HG03469 (cell line): ENCODE data around the gene SCAF1.

Experiments used
- ATAC-seq: cut with Tn5 transposase; IDR thresholded peaks from one replicate; pipeline ENCODE4 v1.9.1; 2021; ENCODE audit warnings: mild to moderate bottlenecking, moderate library complexity, moderate number of reproducible peaks; ENCODE audit not compliant: unreplicated experiment

Gene SCAF1

DNA sequence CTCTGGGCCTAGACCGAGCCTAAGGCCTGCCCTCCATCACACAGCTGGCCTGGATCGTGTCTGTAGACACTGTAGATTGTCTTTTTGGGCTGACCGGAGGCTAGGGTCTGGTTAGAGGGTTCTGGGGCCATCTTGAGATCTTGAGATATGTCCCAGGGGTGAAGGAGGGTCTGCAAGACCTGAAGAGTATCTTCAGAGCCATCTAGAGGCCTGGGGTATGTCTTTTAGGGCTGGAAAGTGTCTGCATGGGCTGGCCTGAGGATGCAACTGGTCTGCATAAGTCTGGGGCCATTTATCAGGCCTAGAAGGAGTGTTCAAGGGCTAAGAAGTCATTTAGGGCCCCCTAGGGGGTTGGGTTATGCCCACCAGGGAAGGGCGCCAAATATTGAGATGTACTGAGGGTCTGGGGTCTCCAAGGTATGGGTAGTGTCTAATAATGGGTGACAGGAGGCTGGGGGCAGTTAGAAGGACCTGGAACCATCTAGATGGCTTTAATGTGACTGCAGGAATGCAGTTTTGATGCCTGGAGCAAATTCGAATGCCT lies 555 bp downstream of the SCAF1 start:
- no peak for ATAC-seq

GRCh38 chr19:49643466-49643865 lies 1.5 kb downstream of the SCAF1 start:
- no peak for ATAC-seq

DNA sequence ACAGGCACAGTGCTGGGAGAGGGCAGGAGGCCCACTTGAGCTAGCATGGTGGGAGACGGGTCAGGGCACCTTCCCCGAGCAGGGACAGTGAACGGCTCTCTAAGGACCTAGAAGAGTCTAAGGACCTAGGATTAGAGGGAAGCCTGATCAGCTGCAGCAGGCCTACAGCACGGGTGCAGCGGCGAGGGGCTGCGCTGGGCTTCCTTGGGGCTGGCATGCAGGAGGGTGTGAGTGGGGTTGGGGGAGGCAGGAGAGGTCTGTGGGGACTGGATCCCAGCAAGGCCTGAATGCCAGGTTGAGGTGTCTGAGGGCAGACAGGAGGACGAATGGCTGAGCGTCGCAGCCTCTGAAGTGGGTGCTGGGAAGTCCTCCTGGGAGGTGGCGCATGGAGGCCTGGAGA lies 3.6 kb downstream of the SCAF1 start:
- no peak for ATAC-seq

- no peak for ATAC-seq
Measured at GRCh38 chr19:49645995-49646394, 4.0 kb downstream of the SCAF1 start.

GRCh38 chr19:49646586-49646985 lies 4.6 kb downstream of the SCAF1 start:
- ATAC-seq: no peak

DNA sequence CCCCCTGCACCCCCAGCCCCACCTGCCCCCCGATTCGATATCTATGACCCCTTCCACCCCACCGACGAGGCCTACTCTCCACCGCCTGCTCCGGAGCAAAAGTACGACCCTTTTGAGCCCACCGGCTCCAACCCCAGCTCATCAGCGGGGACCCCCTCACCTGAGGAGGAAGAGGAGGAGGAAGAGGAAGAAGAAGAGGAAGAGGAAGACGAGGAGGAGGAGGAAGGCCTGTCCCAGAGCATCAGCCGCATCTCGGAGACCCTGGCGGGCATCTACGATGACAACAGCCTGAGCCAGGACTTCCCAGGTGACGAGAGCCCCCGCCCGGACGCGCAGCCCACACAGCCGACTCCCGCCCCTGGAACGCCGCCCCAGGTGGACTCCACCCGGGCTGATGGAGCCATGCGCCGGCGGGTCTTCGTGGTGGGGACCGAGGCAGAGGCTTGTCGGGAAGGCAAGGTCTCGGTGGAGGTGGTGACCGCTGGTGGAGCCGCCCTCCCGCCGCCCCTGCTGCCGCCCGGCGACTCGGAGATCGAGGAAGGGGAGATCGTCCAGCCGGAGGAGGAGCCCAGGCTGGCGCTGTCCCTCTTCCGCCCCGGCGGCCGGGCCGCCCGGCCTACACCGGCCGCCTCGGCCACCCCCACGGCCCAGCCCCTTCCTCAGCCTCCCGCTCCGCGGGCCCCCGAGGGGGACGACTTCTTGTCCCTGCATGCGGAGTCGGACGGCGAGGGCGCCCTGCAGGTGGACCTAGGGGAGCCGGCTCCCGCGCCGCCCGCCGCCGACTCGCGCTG lies 9.2 kb downstream of the SCAF1 start:
- no peak for ATAC-seq

DNA sequence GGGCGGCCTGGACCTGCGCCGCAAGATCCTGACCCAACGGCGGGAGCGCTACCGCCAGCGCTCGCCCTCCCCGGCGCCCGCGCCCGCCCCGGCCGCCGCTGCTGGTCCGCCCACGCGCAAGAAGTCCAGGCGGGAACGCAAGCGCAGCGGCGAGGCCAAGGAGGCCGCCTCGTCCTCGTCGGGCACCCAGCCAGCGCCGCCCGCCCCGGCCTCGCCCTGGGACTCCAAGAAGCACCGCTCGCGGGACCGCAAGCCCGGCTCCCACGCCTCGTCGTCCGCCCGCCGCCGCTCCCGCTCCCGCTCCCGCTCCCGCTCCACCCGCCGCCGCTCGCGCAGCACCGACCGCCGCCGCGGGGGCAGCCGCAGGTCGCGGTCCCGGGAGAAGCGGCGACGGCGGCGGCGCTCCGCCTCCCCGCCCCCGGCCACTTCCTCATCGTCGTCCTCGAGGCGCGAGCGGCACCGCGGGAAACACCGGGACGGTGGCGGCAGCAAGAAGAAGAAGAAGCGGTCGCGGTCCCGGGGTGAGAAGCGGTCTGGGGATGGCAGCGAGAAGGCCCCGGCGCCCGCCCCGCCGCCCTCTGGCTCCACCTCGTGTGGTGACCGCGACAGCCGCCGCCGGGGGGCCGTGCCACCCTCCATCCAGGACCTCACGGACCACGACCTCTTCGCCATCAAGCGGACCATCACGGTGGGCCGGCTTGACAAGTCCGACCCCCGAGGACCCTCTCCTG lies 10.0 kb downstream of the SCAF1 start:
- ATAC-seq: no peak

DNA sequence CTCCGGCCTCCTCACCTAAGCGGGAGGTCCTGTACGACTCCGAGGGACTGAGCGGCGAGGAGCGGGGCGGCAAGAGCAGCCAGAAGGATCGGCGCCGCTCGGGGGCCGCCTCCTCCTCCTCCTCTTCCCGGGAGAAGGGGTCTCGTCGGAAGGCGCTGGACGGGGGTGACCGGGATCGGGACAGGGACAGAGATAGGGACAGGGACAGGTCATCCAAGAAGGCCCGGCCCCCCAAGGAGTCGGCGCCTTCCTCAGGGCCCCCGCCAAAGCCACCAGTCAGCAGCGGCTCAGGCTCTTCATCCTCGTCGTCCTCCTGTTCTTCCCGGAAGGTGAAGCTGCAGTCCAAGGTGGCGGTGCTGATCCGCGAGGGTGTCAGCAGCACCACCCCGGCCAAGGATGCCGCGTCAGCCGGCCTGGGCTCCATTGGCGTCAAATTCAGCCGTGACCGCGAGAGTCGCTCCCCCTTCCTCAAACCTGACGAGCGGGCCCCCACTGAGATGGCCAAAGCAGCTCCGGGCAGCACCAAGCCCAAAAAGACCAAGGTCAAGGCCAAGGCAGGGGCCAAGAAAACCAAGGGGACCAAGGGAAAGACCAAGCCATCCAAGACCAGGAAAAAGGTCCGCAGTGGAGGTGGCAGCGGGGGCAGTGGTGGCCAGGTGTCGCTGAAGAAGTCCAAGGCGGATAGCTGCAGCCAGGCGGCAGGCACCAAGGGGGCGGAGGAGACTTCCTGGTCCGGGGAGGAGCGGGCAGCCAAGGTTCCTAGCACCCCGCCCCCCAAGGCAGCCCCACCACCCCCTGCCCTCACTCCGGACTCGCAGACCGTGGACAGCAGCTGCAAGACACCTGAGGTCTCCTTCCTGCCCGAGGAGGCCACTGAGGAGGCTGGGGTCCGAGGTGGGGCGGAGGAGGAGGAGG lies 10.8 kb downstream of the SCAF1 start:
- no peak for ATAC-seq

DNA sequence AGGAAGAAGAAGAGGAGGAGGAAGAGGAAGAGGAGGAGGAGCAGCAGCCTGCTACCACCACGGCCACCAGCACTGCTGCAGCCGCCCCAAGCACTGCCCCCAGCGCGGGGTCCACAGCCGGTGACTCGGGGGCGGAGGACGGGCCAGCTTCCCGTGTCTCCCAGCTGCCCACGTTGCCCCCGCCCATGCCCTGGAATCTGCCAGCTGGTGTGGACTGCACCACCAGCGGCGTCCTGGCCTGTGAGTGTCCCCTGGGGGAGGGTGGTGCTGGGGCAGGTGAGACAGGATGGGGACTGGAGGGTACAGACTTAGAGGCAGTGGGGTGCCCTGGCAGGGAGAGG lies 11.4 kb downstream of the SCAF1 start:
- no peak for ATAC-seq

- ATAC-seq: no peak
Measured at GRCh38 chr19:49654581-49654980, 12.6 kb downstream of the SCAF1 start.

DNA sequence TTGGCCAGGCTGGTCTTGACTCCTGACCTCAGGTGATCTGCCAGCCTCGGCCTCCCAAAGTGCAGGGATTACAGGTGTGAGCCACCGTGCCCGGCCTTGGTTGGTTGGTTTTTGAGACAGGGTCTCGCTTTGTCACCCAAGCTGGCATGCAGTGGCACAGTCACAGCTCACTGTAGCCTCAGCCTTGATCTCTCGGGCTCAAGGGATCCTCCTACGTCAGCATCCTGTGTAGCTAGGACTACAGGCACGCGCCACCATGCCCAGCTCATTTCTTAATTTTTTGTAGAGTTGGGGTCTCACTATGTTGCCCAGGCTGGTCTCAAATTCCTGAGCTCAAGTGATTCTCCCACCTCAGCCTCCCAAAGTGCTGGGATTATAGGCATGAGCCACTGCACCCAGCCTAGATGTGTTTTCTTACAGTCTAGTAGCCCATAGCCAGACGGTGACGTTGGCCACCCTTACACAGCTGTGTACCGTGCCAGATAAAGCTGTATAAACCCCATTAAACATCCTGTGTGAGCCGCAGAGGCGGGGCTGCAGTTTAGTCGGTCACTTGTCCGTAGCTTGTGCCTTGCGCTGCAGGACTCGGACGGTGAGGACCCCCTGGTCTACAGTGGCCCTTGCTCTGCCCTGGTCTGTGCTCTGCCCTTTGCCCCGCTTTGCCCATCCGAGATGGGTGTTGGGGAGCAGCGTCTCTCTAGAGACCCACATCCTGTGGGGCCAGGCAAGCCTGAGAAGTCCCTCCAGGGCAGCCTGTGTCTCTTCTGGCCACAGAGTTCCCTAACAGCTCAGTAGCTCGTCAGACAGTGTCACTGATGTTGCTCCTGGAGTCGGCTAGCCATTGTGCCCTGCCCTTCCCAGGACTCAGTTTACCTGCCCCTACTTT lies 13.8 kb downstream of the SCAF1 start:
- ATAC-seq: no peak

- ATAC-seq: no peak
Measured at GRCh38 chr19:49656456-49657109, 14.6 kb downstream of the SCAF1 start.

GRCh38 chr19:49657493-49658138 lies 15.6 kb downstream of the SCAF1 start:
- ATAC-seq: no peak

GRCh38 chr19:49658139-49658517 lies 16.1 kb downstream of the SCAF1 start:
- ATAC-seq: no peak

DNA sequence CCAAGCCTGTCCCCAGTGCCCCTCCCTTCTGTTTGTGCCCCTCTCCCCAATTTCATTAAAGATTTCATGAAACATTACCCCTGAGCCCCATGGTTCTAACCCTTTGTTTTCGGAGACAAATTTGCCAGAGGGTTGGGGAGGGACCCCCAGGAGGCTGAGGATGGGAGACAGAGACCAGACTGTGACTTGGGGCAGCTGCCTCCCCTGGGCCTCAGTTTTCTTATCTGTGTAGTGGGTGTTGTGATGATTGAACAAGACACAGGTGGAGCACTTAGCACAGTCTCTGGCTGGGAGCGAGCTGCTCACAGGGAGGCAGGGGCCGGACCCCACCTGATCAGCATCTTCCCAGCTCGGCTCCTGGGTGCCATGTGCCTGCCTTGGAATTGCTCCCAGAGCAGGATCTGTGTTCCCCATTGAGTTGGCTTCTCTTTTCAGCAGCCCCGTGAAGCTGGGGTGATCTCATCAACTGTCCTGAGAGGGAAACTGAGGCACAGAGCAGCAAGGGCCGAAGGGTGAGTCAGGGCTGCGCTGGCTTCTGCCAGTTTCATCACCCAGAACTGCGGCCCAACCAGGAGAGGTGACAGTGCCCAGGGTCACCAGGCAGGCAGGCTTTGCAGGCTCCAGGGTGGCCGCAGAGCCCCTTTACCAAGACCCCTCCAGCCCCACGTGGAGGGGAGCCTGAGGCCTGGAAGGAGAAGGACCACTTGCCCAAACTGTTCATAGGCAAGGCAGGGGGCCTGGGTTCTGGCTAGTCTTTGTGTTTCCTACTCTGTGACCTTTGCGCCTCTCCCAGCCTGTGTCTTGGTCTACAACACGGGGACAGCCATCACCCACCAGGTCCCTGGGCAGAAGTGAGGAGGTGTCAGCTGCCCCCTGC lies 16.8 kb downstream of the SCAF1 start:
- ATAC-seq: no peak

GRCh38 chr19:49660338-49660961 lies 18.4 kb downstream of the SCAF1 start:
- no peak for ATAC-seq

DNA sequence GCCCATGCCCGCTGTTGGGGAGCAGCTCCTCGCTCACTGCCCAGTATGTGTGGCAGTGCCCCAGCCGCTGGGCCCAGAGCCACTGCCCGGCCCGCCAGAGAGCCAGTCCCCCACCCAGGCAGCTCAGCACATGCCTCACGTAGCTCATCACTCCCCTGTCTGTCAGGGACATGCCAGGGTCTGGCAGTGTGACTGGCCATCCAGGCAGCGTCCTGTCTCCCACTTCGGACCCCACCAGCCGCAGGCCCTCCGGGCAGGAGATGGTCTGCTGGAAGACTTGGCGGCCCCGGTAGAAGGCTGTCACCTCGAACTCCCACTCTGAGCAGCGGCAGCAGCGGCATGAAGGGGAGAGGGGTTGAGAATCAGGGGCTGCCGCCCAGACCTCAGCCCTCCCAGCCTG lies 20.0 kb downstream of the SCAF1 start:
- ATAC-seq: no peak

DNA sequence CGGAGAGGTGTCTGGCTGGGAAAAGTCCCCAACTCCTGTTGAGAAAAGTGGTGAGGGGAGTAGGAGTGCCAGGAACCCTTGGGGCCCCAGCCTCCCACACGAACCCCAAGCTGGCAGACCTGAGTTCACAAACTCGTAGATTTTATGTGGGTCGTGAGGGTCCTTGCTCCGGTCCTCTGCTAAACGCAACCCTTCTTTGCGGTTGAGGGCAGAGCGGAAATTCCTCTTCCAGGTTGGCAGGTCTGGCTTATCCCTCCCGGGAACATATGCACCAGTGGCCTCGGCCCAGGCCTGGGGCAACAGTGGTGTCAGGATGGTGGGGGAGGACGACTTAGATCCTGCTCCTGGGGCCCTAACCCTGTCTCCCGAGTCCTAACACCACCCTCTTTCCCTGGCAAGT lies 21.2 kb downstream of the SCAF1 start:
- no peak for ATAC-seq
